Measurements from ENCODE around the gene USH1C.

The USH1C gene

DNA sequence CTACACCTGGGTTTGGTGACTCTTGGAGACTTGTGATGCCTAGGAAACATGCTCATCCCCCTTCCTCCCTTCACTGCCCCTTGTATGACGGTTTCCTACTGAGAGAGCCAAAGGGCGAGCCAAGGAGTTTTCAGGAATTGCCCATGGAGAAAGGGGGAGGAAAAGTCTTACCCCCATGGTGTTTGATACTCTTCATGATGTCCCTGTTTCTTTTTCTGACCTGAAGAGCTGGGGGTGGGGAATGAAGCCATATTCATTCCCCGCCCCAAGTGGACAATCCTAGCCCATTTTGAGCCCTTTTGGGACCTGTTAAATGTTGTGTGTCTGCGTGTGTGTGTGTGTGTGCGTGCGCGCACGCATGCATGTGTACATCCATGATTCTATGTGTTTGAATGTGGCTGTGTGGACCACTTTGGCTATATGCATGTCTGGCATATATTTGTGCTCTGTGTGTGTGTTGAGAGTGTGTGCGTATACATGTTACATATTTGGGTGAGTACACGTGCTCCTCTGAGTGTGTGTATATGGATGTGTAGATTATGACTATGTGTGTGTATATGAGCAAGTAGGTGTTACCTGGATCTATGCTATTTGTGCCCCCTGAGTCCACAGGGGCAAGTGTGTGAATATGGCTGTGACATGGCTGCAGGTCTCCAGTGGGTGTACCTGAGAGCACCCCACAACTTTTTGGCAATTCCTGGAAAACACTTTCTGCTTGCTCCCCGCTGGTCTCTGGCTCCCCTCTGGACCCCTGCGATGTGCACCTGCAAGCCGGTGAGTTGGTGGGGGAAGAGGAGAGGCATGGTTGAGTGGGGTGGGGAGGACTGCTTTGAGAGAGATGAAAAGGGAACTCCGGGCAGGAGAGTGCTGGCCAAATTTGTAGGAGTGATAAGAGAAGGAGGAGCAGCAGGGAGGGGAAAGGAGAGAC lies 27.5 kb upstream of the USH1C start:
- no peak for DNase-seq (ENCODE audit: low read depth)
- H3K4me3 ChIP-seq (ENCODE audit: low read depth, low read length), result no peak overlapping the region
- TF ChIP-seq, protein P1, sequence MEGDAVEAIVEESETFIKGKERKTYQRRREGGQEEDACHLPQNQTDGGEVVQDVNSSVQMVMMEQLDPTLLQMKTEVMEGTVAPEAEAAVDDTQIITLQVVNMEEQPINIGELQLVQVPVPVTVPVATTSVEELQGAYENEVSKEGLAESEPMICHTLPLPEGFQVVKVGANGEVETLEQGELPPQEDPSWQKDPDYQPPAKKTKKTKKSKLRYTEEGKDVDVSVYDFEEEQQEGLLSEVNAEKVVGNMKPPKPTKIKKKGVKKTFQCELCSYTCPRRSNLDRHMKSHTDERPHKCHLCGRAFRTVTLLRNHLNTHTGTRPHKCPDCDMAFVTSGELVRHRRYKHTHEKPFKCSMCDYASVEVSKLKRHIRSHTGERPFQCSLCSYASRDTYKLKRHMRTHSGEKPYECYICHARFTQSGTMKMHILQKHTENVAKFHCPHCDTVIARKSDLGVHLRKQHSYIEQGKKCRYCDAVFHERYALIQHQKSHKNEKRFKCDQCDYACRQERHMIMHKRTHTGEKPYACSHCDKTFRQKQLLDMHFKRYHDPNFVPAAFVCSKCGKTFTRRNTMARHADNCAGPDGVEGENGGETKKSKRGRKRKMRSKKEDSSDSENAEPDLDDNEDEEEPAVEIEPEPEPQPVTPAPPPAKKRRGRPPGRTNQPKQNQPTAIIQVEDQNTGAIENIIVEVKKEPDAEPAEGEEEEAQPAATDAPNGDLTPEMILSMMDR (IDR thresholded peaks at IDR 0.05; ENCODE audit: low read depth, low read length, missing control alignments), result no peak

DNA sequence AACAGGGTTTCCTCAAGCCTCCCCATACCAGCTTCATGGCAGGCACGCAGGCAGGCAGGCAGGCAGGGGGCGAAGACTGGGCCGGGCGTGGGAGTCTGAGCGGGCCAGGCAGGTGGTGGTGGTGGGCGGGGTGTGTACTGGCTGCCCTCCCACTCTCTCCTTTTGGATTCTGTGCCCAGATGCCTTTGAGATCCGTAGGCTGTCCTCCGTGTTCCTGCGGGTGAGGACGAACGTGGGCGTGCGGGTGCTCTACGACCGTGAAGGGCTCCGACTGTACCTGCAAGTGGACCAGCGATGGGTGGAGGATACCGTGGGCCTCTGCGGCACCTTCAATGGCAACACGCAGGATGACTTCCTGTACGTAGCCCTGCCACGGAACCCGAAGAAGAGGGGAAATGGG lies 25.8 kb upstream of the USH1C start:
- no peak for DNase-seq (ENCODE audit: low read depth)
- TF ChIP-seq, protein P1 (IDR thresholded peaks at IDR 0.05; ENCODE audit: low read depth, low read length, missing control alignments), result no peak
- no peak overlapping the region for H3K4me3 ChIP-seq (ENCODE audit: low read depth, low read length)

DNA sequence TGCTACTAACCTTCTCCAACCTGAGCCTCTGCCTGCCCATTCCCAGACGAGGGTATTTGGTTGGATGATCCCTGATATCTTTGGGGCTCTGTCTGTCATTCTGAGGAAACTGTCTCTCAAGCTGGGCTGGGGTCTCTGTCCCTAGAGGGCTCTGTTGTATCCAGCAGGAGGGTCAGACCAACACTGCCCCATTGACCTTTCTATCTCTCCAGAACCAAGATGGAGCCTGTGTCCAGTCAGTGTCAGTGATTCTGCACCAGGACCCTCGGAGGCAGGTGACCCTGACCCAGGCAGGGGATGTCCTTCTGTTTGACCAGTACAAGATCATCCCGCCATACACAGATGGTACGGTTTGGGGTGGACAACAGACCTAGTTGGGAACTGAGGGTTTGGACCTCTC lies 24.7 kb upstream of the USH1C start:
- TF ChIP-seq, protein P1 (IDR thresholded peaks at IDR 0.05; ENCODE audit: low read depth, low read length, missing control alignments), result no peak
- H3K4me3 ChIP-seq (ENCODE audit: low read depth, low read length), result no peak overlapping the region
- DNase-seq (ENCODE audit: low read depth), result no peak

DNA sequence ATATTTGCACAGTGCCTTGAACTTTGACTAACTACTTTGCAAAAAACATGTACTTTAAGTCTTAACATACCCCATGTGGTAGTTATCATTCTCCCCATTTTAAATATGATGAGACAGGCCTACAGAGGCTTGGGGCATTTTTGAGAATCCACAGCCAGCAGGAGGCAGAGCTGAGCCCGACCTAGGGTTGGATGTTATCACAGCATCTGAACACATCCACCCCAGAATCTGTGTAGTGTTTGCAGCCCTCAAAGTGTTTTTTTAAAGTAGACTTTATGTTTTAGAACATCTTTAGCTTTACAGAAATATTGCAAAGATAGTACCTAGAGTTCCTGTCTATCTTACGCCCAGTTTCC lies 20.4 kb upstream of the USH1C start:
- H3K4me3 ChIP-seq (ENCODE audit: low read depth, low read length), result no peak overlapping the region
- no peak for DNase-seq (ENCODE audit: low read depth)
- TF ChIP-seq, protein P1 (IDR thresholded peaks at IDR 0.05; ENCODE audit: low read depth, low read length, missing control alignments), result peak; percentile 49

DNA sequence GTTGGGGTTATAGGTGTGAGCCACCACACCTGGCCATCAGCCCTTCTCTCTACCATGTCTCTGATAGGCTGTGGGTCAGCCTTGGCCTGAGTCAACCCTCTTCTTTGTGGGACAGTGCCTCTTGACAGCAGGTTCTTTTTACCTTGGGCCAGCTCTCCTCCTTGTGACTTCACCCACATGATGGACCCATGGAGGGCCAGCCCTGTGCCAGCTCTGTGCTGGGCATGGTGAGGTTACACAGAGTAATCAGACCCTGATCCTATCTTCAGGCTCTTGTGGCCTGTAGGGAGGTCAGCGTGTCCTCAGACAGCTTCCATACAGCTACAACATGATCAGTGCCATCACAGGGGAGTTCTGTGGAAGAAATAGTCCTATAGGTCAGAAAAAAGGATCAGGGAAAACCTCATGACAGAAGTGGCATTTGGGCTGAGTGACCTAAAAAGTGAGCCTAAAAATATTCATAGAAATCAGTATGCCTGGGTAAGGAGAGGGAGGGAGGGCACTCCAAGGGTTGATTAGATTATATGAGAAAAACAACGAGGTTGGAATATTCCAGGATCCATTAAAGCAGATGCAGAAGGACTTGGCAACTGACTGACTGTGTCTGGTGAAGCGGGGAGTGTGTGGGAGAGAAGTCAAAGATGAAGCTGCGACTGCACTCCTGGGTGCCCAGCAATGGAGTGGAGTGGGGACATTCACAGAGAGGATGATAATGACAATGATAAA lies 19.9 kb upstream of the USH1C start:
- DNase-seq (ENCODE audit: low read depth), result no peak
- TF ChIP-seq, protein P1 (IDR thresholded peaks at IDR 0.05; ENCODE audit: low read depth, low read length, missing control alignments), result no peak
- no peak overlapping the region for H3K4me3 ChIP-seq (ENCODE audit: low read depth, low read length)

DNA sequence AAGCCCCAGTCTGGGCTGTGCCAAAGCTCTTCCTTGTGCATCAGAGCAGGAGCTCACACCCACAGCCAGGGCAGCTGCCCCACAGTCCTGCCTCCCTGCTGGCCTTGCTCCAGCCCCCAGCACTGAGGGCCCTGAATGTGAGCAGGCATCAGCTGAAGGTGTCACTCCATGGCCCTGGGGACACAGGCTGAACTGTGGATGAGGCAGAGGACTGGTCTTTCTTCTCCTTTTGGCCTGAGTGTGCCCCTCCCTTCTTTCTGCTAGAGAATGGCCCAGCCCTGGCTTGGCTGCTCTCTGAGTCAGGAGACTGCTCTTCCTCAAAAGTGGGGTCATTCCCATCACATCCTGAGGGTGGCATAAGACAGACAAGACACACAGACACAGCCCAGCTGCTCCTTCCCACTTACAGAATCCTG lies 19.0 kb upstream of the USH1C start:
- TF ChIP-seq, protein P1 (IDR thresholded peaks at IDR 0.05; ENCODE audit: low read depth, low read length, missing control alignments), result no peak
- no peak for DNase-seq (ENCODE audit: low read depth)

More for the DNA sequence above, 19.0 kb upstream of the USH1C start:
- H3K4me3 ChIP-seq (ENCODE audit: low read depth, low read length), result no peak overlapping the region

All from GM12864 (cell line).